NOMO-1 (cell line): Measurements from ENCODE around the gene NPIPB4.
"Not testable (repeated sequence)": the region's sequence is repeated elsewhere in the genome, so short reads cannot be mapped to it uniquely, and the experiment has no call there.

Experiments
- DNase-seq, 2 experiments: peaks; one replicate each; lab custom pipeline; 2025; ENCODE audit not compliant: unreplicated experiment in 2 of 2; lab: John Stamatoyannopoulos, UW

Gene NPIPB4

GRCh38 chr16:21857656-21858055, at the start of gene NPIPB4:
Gene NPIPB4 (minus strand): TSS chr16:21857756. CDS start chr16:21857378, 378 bp downstream.
- not testable (repeated sequence) for DNase-seq

GRCh38 chr16:21898998-21899397, 41.4 kb upstream of the NPIPB4 start:
- not testable (repeated sequence) for DNase-seq

GRCh38 chr16:21881988-21882387, 24.4 kb upstream of the NPIPB4 start:
- DNase-seq: not testable (repeated sequence)

GRCh38 chr16:21837186-21837585, 20.4 kb downstream of the NPIPB4 start:
- DNase-seq: not testable (repeated sequence)

DNA sequence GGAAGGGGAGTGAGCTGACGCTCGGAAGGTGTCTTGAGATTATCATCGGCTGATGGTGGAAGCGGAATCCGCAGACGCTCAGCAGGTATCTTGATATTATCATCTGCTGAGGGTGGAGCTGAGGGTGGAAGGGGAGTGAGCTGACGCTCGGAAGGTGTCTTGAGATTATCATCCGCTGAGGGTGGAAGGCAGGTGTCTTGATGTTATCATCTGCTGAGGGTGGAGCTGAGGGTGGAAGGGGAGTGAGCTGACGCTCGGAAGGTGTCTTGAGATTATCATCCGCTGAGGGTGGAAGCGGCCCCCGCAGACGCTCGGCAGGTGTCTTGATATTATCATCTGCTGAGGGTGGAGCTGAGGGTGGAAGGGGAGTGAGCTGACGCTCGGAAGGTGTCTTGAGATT, 21.2 kb downstream of the NPIPB4 start:
- DNase-seq: not testable (repeated sequence)

DNA sequence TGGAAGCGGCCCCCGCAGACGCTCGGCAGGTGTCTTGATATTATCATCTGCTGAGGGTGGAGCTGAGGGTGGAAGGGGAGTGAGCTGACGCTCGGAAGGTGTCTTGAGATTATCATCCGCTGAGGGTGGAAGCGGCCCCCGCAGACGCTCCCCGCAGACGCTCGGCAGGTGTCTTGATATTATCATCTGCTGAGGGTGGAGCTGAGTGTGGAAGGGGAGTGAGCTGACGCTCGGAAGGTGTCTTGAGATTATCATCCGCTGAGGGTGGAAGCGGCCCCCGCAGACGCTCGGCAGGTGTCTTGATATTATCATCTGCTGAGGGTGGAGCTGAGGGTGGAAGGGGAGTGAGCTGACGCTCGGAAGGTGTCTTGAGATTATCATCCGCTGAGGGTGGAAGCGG, 21.8 kb downstream of the NPIPB4 start:
- DNase-seq: not testable (repeated sequence)

DNA sequence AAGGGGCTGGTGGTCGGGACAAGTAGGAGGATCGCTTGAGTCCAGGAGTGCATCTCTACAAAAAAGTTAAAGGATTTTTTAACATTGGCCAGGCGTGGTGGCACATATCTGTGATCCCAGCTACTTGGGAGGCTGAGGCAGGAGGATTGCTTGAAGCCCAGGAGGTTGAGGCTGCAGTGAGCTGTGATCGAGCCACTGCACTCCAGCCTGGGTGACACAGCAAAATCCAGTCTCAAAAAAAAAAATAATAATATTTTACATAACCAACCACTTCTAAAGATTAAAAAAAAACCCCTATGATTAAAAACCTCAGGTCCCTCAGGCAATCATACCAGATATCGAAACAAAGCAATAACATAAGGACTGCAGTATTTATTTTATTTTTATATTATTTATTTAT, 23.3 kb downstream of the NPIPB4 start:
- DNase-seq: not testable (repeated sequence)

- not testable (repeated sequence) for DNase-seq
Observed at GRCh38 chr16:21829929-21830328, 27.6 kb downstream of the NPIPB4 start.

- not testable (repeated sequence) for DNase-seq
Observed at GRCh38 chr16:21826067-21826706, 31.4 kb downstream of the NPIPB4 start.

GRCh38 chr16:21825526-21825925, 32.0 kb downstream of the NPIPB4 start:
- not testable (repeated sequence) for DNase-seq

DNA sequence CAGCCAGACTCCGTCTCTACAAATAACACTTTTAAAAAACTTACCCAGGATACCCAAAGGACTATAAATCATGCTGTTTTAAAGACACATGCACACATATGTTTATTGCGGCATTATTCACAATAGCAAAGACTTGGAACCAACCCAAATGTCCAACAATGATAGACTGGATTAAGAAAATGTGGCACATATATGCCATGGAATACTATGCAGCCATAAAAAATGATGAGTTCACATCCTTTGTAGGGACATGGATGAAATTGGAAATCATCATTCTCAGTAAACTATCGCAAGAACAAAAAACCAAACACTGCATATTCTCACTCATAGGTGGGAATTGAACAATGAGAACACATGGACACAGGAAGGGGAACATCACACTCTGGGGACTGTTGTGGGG, 34.3 kb downstream of the NPIPB4 start:
- not testable (repeated sequence) for DNase-seq

- DNase-seq: not testable (repeated sequence)
Observed at GRCh38 chr16:21820908-21821465, 36.6 kb downstream of the NPIPB4 start.

DNA sequence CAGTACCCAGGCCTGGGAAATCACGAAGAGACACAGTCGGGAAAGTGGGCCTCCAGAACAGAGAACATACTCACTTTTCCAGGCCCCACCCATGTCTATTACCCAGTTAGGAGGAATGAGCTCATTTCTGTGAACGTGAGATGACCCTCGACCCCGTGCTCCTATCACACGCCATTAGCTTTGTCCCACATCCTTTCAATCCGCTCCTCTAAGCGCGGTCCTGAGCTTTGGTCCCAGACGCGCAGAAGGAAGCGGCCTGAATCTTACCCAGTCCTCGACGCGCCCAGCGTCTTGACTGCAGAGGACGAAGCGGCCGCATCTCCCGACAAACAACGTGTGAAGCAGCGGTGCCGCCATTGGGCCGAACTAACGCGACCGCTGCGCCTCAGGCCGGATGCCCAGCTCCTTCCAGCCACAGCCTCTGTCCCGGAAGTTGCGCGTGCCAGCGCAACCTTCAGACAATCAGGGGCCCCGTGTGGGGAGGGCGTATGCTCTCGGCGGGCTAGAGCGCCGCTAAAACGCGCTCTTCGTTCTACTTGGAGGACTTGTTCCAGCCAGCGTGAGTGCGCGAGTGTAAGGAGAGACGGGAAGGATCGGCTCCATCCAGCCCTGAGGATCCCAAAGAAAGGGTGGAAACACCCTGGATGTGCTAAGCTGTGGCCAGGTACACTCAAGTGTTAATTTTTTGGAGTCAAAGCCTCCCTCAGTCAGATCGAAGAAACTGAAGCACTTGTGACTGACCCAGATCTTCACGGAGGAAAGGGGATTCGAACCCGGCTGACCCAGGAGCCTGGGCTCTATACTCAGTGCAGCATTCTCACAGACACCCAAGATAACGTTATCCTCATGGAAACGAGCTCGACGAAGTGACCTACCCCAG, 37.3 kb downstream of the NPIPB4 start:
- peak; percentile 73 to 93 for DNase-seq

- not testable (repeated sequence) for DNase-seq
Observed at GRCh38 chr16:21819617-21820016, 37.9 kb downstream of the NPIPB4 start.

- not testable (repeated sequence) for DNase-seq
Observed at GRCh38 chr16:21817012-21817411, 40.5 kb downstream of the NPIPB4 start.

GRCh38 chr16:21815694-21816093, 41.9 kb downstream of the NPIPB4 start:
- not testable (repeated sequence) for DNase-seq

DNA sequence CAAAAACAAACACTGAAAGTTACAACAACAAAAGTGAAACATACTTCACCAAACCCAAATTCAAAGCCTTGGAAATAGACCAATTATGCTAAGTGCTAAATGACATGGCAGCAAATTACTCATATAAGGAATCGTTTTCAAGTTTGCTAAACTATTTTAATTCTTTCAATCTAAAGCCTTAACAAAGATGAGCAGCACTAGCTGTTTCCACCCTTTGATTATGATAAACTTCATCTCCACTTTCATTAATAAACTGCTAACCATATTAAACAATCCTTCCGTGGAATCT, 55.2 kb downstream of the NPIPB4 start:
- not testable (repeated sequence) for DNase-seq

- peak; percentile 13 to 38 for DNase-seq
Observed at GRCh38 chr16:21801538-21802374, 55.8 kb downstream of the NPIPB4 start.

GRCh38 chr16:21798601-21799000, 59.0 kb downstream of the NPIPB4 start:
- DNase-seq: not testable (repeated sequence)

- not testable (repeated sequence) for DNase-seq
Observed at GRCh38 chr16:21793310-21793709, 64.2 kb downstream of the NPIPB4 start.

GRCh38 chr16:21790506-21790905, 67.0 kb downstream of the NPIPB4 start:
- not testable (repeated sequence) for DNase-seq
